CMK (cell line): Measurements from ENCODE around the gene SV2C.

Source experiments
- DNase-seq: peaks from one replicate; pipeline ENCODE4 v3.0.0-alpha.2; 2010; ENCODE audit warnings: low read depth

SV2C gene

DNA sequence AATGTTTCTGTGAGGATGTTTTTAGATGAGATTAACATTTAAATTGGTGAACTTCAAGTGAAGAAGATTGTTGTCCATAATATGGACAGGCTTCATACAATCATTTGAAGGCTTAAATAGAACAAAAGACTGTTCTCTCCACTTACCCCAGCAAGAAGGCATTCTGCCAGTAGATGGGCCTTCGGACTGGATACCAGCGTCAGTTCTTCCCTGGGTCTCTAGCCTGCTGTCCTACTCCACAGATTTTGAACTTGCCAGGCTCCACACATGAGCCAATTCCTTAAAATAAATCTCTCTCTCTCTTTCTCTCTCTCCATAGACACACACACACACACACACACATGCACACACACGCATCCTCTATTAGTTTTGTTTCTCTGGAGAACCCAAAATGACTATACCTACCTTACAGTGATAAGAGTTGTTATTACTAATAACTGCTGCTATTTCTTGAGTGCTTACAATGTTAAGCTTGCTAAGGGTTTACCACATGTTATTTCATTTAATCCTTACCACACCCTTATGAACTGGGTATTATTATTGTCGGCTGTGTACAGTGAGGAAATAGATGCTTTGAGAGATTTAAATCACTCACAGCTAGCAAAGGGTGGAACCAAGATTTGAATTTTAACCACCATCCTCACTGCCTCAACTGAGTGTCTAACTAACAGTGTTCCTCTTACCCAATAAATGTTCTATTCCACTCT is 300.1 kb downstream of the SV2C start:
- DNase-seq: no peak

DNA sequence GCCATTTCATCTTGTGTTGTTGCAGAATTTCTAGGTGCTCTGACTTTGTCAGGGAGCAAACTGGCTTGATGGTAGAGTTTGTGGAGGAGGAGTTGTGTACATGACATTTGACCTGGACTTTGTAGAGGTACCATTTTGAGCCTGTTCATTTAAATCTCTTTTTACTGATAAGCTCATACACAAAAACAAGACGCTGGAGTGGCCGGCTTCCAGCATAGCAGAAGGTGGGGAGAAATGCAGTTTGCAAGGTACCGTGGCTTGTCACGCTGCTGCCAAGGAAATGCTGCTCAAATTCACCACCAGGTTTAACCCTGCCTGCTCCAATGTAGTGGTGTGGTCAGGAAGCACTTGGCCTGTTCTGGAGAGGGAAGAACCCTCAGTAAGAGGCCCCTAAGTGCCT is 301.0 kb downstream of the SV2C start:
- no peak for DNase-seq

DNA sequence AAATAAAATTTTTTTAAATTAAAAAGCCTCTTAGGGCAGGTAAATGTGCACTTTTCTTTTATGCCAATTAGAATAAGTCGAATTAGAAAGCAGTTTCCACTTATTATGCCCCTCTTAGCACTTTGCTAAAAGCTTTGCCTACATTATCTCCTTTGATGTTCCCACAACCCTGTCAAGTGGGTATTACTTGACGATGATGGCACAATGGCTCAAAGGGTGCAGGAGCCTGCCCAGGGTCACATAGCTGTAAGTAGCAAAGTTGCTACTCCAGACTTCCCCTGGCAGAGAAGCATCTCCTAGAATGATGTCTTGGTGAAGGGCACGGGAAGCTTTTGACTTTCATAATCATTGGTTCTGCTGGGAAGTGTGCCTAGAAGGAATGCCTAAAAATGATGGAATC is 301.5 kb downstream of the SV2C start:
- no peak for DNase-seq

DNA sequence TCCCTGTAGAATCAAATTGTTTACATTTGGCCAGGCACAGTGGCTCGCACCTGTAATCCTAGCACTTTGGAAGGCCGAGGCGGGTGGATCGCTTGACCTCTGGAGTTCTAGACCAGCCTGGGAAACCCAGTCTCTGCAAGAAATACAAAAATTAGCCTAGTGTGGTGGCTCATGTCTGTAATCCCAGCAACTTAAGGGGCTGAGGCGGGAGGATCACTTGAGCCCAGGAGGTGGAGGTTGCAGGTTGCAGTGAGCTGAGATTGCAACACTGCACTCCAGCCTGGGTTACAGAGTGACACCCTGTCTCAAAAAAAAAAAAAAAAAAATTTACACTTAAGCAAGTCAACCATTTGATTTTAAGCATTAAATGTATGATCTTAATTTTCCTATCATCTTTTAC is 302.4 kb downstream of the SV2C start:
- no peak for DNase-seq

DNA sequence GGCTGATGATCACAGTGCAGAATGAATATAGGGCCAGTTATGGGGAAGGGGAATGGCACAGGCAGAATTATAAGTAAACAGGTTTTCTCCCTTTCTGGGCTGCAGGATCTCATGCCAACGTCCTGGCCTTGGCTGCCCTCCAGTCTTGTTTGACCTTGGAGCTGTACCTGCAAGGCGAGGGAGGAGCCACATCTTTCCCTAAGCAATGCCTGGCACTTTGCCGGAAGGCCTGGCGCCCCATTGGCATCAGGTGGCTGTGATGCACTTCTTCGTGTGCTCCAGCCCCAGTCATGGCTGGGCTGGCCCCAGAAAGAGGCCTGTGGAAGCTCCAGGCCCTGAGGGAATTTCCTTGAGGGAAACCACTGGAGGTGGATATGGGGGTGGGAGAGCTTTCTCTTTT is 303.2 kb downstream of the SV2C start:
- no peak for DNase-seq

DNA sequence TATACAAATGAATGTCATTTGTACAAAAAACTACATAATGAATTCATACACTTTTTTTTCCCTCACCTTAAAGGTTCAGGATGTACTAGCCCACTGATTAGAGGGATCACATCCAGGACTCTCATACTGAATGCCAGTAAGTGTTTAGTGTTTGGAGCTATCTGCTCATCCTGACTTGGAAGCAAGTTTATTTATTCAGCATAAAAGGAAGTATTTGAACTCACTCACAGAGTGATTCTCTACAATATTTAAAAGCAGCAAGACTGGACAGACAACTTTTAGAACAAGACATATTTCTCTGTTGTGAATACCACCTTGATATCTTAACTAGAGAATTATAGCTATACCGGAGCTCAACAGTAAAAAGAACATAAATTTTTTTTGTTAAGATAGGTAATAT is 305.1 kb downstream of the SV2C start:
- DNase-seq: no peak

DNA sequence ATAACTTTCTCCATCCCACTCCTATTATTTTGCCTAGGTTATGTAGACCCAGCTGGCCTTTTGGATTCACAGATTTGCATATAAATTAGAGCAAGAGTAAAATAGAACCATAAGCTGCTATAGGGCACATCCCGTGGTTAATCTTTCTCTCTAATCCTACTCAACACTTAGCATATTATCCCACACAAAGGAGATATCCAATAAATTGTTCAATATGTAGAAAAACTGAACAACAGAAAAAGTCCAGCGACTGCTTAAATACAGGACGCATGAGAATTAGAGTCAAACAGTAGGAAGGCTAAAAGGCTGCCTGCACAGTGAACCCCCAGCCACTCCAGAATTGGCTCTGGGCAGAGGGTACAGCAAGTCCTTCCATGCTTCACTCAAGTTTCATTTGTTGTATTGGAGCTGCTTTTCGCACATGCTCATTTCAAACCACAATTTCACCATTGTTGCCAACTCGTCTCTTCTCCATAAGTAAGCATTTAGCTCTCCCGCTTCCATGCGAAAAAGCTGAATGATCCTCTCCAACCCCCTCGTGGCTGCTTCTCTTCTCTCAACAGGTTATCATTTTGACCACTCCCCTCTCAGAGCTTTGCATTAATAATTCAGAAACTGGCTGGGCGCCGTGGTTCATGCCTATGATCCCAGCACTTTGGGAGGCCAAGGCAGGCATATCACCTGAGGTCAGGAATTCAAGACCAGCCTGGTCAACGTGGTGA is 305.8 kb downstream of the SV2C start:
- no peak for DNase-seq

DNA sequence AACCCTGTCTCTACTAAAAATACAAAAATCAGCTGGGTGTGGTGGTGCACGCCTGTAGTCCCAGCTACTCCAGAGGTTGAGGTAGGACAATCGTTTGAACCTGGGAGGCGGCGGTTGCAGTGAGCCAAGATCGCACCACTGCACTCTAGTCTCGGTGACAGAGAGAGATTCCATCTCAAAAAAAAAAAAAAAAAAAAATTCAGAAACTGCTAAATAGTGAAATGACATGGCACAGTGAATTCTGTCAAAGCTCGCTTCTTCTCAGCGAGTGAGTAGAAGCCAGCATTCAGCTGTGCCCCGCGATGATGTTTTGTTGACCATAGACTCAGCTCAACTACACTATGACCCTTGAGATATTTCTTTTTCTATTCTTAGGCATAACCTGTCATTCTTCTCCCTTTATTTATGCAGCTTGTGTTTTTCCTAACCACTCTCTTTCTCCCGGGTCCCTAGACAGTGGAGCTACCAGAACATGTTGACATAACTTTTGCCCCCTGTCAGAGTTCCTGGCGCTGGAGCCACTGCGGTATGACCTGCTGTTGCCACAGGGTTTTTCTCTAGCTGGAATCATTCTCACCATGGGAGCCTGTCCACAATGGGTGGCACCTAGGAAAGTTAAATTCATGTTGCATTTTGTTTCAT is 306.5 kb downstream of the SV2C start:
- no peak for DNase-seq

DNA sequence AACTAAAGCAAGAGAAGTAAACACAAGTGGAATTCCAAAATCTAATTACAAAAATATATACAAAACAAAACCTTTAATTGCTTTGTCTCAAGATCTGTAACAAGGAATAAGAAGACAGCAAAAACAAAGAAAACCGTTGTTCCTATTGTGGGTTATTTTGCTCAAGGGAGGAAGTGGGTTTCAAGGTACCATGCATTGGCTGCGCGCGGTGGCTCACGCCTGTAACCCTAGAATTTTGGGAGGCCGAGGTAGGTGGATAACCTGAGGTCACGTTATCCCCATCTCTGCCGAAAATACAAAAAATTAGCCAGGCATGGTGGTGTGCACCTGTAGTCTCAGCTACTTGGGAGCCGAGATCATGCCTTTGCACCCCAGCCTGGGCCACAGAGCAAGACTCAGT is 307.8 kb downstream of the SV2C start:
- no peak for DNase-seq

DNA sequence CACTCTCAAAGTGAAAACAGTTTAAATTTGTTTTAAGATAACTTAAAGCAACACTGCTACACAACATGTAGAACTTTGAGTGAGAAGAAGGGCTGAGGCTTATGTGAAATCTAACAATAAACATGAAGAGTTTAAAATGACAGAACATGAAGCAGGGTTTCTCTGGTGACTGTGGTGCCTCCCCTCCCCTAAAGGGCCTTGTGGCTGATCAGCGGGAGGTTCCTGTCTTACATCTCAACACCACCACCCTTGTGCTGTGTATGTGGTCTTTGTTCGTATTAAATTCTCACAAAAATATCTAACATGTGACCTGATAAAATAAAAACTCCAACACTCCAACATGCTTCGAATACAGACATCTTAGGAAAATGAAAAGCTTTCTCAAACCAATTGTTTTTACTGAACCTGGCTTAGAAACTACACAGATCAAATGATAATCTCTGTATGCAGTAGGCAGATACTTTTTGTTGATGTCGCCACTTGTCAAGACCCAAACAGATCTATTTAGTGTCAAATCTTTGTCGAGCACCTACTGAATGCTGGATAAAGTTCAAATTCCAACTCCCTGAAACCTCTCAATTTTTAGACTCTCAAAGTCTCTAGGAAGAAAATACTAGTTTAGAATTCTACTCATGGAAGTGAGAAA is 310.0 kb downstream of the SV2C start:
- no peak for DNase-seq

DNA sequence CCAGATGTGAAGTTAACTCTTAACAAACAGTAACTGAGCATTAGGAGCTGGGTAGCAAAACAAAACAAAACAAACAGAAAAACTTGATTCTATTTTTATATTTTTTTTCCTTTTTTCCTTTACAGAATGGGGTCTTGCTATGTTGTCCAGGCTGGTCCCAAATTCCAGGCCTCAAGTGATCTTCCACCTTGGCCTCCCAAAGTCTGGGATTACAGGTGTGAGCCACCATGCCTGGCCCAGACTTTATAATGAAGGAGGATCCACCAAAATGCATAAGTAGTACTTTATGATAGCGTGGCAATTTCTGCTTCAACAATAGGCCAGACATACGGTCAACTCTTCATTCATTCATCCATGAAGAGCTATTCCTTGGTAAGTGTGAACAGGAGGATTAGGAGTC is 314.0 kb downstream of the SV2C start:
- DNase-seq: no peak

DNA sequence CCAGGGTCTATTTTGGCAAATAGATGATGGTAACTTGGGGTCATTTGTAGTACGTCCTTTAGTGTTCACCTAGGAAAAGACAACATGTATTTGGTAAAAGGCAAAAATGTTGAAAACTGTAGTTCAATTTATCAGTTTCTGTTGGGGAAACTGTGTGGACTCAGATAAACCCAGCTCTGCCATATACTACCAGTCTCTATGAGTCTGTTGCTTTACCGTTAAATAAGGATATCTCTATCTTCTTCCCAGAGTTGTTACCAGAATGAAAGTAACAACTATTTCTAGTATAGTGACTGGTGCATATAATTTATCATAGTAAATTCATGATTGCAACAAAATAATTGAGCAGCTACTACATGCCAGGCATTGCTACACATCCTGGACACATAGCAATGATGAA is 316.1 kb downstream of the SV2C start:
- no peak for DNase-seq

DNA sequence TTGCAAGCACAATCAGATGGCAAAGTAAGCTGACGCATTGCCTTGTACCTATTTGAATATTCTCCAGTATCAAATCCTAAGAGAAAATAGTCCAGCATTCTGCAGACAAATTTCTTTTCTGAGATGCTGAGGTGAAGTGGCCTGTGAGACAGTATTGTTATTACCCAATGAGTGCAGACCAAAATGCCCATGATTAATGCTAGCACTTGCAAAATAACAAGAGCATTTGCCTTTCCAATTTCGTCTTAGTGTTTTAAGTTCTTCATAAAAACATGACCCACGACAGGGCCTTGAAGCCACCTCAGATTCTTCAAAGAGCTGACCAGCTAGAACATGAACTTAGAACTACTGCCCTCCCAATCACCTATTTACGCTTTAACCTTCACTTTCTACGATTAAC is 317.3 kb downstream of the SV2C start:
- DNase-seq: no peak

DNA sequence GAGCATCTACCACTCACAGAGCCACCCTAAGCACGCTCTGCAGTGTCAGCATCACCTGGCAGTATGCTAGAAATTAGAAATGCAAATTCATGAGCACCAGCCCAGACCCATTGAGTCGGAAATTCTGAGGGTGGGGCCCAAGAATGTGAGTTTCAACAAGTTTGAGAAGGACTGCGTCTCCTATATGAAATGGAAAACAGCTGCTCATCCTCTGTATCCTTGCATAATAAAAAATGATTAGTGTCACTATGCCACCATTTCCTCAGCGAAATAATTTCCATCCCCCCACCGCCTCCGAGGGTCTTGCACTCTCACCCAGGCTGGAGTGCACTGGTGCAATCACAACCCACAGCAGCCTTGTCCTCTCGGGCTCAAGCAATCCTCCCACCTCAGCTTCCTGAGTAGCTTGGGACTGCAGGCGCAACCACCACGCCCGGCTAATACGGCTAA is 318.6 kb downstream of the SV2C start:
- DNase-seq: no peak

DNA sequence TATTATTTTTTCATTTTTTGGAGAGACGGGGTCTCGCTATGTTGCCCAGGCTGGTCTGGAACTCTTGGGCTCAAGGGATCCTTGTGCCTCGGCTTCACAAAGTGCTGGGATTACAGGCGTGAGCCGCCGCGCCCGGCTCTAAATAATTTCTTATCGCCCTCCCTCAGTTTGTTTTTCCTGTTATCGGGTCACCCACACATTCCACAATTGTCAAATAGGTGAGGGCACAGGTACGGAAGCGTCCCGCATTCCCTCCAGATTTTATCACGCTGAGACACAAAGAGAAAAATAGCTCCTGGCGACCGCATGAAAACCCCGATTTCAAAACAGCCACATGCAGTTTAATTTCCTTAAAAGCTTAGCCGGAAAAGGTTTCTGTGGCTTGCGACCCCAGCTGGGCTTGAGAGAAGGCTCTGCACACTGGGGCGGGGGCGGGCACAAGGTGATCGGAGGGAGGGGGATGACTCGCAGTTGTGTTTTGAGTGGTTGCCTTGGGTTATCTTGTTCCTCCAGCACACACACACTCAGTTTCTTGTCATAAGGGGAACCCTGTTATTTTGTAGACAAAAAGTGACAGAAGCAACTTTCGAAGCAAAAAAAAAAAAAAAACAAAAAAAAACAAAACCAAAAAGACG is 319.2 kb downstream of the SV2C start:
- DNase-seq: peak; percentile 86

DNA sequence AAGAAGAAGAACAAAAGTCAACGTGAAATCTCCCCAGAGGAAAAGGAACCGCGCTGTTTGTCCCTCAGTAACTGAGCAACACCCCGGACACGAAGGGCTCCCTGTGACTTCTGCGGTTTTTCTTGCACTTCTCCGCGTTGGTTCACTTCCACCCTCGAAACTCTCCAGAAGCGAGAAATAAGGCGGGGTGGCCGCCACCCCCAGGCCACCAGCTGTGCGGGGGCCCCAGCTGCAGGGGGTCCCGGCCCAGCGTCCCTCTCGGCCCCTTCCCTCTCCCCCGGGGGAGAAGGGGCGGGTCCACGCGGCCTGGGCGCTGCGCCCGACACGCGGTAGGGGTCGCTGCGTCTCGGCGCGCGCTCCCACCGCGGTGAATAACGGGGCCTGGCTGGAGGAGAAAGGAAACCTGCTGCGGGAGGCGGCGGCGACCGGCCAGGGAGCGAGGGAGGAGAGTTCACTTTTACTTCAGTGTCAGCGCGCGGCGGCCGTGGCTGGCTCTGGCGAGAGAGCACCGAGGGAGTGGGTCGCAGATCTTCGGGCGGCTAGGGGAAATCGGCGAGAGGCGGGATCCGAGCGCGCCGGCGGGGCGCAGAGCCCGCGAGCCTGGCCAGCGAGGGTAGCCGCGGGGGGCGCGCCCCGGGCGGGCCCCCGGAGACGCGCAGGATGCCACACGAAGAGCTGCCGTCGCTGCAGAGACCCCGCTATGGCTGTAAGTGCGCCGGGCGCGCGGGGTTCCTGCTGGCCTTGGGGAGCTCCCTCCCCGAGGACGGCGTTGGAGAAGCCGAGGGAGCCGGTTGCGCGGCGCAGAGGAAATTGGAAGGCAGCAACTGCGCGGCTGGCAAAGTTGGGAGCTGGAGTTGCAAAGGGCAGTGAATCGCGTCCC is 319.9 kb downstream of the SV2C start, which contains the start of gene IQGAP2:
IQGAP2 (plus strand) TSS at position 400 of the 880 bp plus-strand sequence; CDS start at position 661, 261 bp downstream.
- DNase-seq: no peak
